SK-N-SH treated with all-trans-retinoic acid at 6 μM for 48 hours (cell line): Measurements from ENCODE around the gene FCHSD2.

Experiments used
- BACH2 ChIP-seq: fragments of 250-450 bp; sonication (Bioruptor Pico); IDR thresholded peaks from 2 replicates; pipeline ENCODE4 v1.9.0; 2021; ENCODE audit warnings: mild to moderate bottlenecking, borderline replicate concordance
- OSR1 ChIP-seq: fragments of 250-450 bp; sonication (Bioruptor Pico); IDR thresholded peaks from 2 replicates; pipeline ENCODE4 v1.8.0; 2022; ENCODE audit warnings: moderate library complexity, mild to moderate bottlenecking, inconsistent platforms
- TOX ChIP-seq: fragments of 250-450 bp; sonication (Bioruptor Pico); IDR thresholded peaks from 2 replicates; pipeline ENCODE4 v1.8.0; 2021; ENCODE audit warnings: mild to moderate bottlenecking, moderate library complexity, borderline replicate concordance
- ZFP30 ChIP-seq: fragments of 450-650 bp; formaldehyde crosslinking; IDR thresholded peaks from 2 replicates; pipeline ENCODE4 v1.5.0; 2022; ENCODE audit warnings: mild to moderate bottlenecking, moderate library complexity
- ZNF565 ChIP-seq: fragments of 450-650 bp; formaldehyde crosslinking; conservative IDR thresholded peaks from 2 replicates; pipeline ENCODE4 v1.5.0; 2020; ENCODE audit warnings: low read depth, mild to moderate bottlenecking, moderate library complexity
- TF ChIP-seq, protein P1 (sequence below): fragments of 250-450 bp; sonication (Bioruptor Pico); IDR thresholded peaks from 2 replicates; pipeline ENCODE4 v1.8.0; 2020; ENCODE audit warnings: mild to moderate bottlenecking, moderate library complexity, borderline replicate concordance

DNA sequence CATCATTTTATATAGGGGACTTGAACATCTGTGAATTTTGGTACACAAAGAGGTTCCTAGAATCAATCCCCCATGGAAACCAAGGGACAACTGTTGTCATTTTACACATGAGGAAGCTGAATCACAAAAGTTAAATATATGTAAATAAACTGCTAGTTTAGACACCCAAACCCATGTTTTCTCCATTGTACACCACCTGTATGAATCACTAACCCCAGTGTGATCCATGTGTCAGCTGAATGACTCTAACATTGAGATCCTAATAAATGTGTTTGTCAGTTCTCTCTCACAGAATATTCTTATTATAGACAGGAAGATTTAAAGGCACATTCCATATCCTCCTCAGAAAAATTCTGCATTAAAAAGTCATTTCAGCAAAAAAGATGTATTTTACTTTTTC, 244.6 kb downstream of the FCHSD2 start:
- no peak for TF ChIP-seq BACH2 (CRISPR knock-in tag)
- no peak for TF ChIP-seq TOX (CRISPR knock-in tag)
- no peak for TF ChIP-seq ZNF565
- no peak for TF ChIP-seq OSR1
- TF ChIP-seq, protein P1, sequence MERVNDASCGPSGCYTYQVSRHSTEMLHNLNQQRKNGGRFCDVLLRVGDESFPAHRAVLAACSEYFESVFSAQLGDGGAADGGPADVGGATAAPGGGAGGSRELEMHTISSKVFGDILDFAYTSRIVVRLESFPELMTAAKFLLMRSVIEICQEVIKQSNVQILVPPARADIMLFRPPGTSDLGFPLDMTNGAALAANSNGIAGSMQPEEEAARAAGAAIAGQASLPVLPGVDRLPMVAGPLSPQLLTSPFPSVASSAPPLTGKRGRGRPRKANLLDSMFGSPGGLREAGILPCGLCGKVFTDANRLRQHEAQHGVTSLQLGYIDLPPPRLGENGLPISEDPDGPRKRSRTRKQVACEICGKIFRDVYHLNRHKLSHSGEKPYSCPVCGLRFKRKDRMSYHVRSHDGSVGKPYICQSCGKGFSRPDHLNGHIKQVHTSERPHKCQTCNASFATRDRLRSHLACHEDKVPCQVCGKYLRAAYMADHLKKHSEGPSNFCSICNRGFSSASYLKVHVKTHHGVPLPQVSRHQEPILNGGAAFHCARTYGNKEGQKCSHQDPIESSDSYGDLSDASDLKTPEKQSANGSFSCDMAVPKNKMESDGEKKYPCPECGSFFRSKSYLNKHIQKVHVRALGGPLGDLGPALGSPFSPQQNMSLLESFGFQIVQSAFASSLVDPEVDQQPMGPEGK (CRISPR knock-in tag), result no peak
- TF ChIP-seq ZFP30, result no peak
